HepG2 (cell line): ENCODE data around the gene DEFB131A. TPM values are rescaled to one million over a fixed set of nuclear protein-coding genes. Genes with fewer than 3 reads are reported as not detected.
"Not testable (repeated sequence)": the region's sequence is repeated elsewhere in the genome, so short reads cannot be mapped to it uniquely, and the experiment has no call there.

Experiments
- ATAC-seq: fragments of 200-7000 bp; cut with Tn5 transposase; 3 replicates; pipeline ENCODE4 v1.9.1; 2020; ENCODE audit warnings: mild to moderate bottlenecking, moderate library complexity
- BruUV-seq: library from RNA; stranded (reverse); fragments of 400-500 nt; replicated peaks from 2 replicates; lab custom pipeline; 2021; lab: Mats Ljungman, UMichigan
- CTCF ChIA-PET: fragments of 300-600 bp; formaldehyde crosslinking; extraction: SDS; loops from one replicate; lab custom pipeline; 2021; ENCODE audit warnings: low total read pairs, inconsistent platforms, low intra/inter-chr PET ratio; lab: Yijun Ruan, JAX
- POLR2A ChIA-PET: fragments of 350-600 bp; sonication (Branson Sonifier 250); formaldehyde crosslinking; loops from one replicate; lab custom pipeline; 2020; ENCODE audit warnings: antibody characterized with exemption, inconsistent platforms; lab: Yijun Ruan, JAX
- DNase-seq: peaks from one replicate; pipeline ENCODE4 v3.0.0-alpha.2; 2015; ENCODE audit warnings: low spot score
- FAIRE-seq: peaks from 3 replicates; lab custom pipeline; 2011; peaks lifted over from hg19 to GRCh38; lab: Jason Lieb, UNC
- H2AFZ ChIP-seq: one replicate; pipeline ENCODE4 v1.6.1; 2011; ENCODE audit warnings: low read length, inconsistent platforms
- H3K27ac ChIP-seq: fragments of 300-600 bp; 3 replicates; pipeline ENCODE4 v1.8.0; 2011; ENCODE audit warnings: mixed run types, mild to moderate bottlenecking, mixed read lengths, low read length, inconsistent platforms; ENCODE audit not compliant: insufficient read depth; ENCODE audit errors: extremely low read length
- H3K27me3 ChIP-seq, 2 experiments: fragments of 200-600 bp in 1 of 2; 2 replicates in 1 of 2; 3 replicates in 1 of 2; pipeline versions ENCODE4 v1.6.0 to v1.8.0; 2011; ENCODE audit warnings: low read length in 2 of 2, mild to moderate bottlenecking in 2 of 2, moderate library complexity in 2 of 2, inconsistent platforms in 1 of 2; ENCODE audit not compliant: insufficient read depth in 2 of 2, control insufficient read depth in 1 of 2
- H3K36me3 ChIP-seq, 2 experiments: fragments of 200-600 bp in 1 of 2; replicated peaks in 1 of 2; 2 replicates in 1 of 2; 3 replicates in 1 of 2; pipeline versions ENCODE4 v1.5.1 to v1.8.0; 2011; ENCODE audit warnings: low read length in 2 of 2, inconsistent platforms in 1 of 2; ENCODE audit not compliant: insufficient read depth in 2 of 2, control insufficient read depth in 1 of 2
- H3K4me1 ChIP-seq: 2 replicates; pipeline ENCODE4 v1.5.1; 2012; ENCODE audit warnings: low read length, inconsistent platforms; ENCODE audit not compliant: insufficient read depth
- H3K4me2 ChIP-seq: 2 replicates; pipeline ENCODE4 v1.6.0; 2011; ENCODE audit warnings: low read depth, low read length, inconsistent platforms
- H3K4me3 ChIP-seq, 3 experiments: fragments of 200-600 bp in 1 of 3; sonication (generic), shearing (Covaris generic) in 1 of 3; replicated peaks in 1 of 3; 2 replicates each; pipeline ENCODE4 v1.5.1; 2011 to 2016; ENCODE audit warnings: low read length in 3 of 3, inconsistent platforms in 2 of 3, low read depth in 2 of 3, mild to moderate bottlenecking in 2 of 3, control low read depth in 1 of 3, mixed read lengths in 1 of 3; ENCODE audit not compliant: insufficient read depth in 1 of 3
- H3K79me2 ChIP-seq: one replicate; pipeline ENCODE4 v1.6.1; 2011; ENCODE audit warnings: low read length, inconsistent platforms; ENCODE audit not compliant: insufficient read depth
- H3K9ac ChIP-seq: 2 replicates; pipeline ENCODE4 v1.6.0; 2011; ENCODE audit warnings: mild to moderate bottlenecking, low read depth, low read length, inconsistent platforms; ENCODE audit not compliant: insufficient read depth
- H3K9me3 ChIP-seq: 2 replicates; pipeline ENCODE4 v1.5.1; 2012; ENCODE audit warnings: mild to moderate bottlenecking, low read length
- H4K20me1 ChIP-seq: 2 replicates; pipeline ENCODE4 v1.6.0; 2011; ENCODE audit warnings: inconsistent platforms, mild to moderate bottlenecking, low read length, moderate library complexity; ENCODE audit not compliant: insufficient read depth
- WGBS: methylation state at CpG from one replicate; pipeline ENCODE4 v1.1.6; 2017; ENCODE audit warnings: low lambda C conversion rate; 5-methylcytosine and 5-hydroxymethylcytosine counted together
- in situ Hi-C: cut with HindIII; loops from 2 replicates; pipeline ENCODE4 v1.10.0; 2017; ENCODE audit warnings: low pct_unique_long_range_greater_than_20kb; ENCODE audit not compliant: extremely low pct_ligation_motif_present
- intact Hi-C: fragments of 100-400 bp; cut with micrococcal nuclease; formaldehyde crosslinking; loops from one replicate; pipeline ENCODE4 v1.10.0; 2022; ENCODE audit not compliant: unreplicated experiment
- polyA plus RNA-seq, 8 experiments: library from polyadenylated mRNA; depleted of rRNA in 3 of 8; stranded (reverse) in 7 of 8; unstranded in 1 of 8; fragments of >200 nt; fragmentation: Illumina TruSeq in 4 of 8; extraction: Trizol in 4 of 8; gene quantifications; 2 replicates each; pipeline versions ENCODE4 v1.2.1 to v1.2.3, GENCODE V29; 2011 to 2016; ENCODE audit warnings: low read depth in 4 of 8, missing spikeins in 1 of 8, mixed read lengths in 1 of 8; ENCODE audit not compliant: insufficient read depth in 1 of 8
- total RNA-seq, 5 experiments: library from RNA; depleted of rRNA; stranded (reverse); fragments of >200 nt; fragmentation: Illumina TruSeq; extraction: Trizol; gene quantifications; 2 replicates each; pipeline ENCODE4 v1.2.3, GENCODE V29; 2016; ENCODE audit warnings: low read depth in 1 of 5
- TF ChIP-seq, protein P1 (sequence below): sonication (generic); formaldehyde crosslinking; IDR thresholded peaks from 2 replicates; pipeline ENCODE4 v1.5.0; 2020; ENCODE audit warnings: mild to moderate bottlenecking, missing genetic modification reagents, moderate library complexity

Gene DEFB131A
- total and polyA plus RNA-seq, 2 of the 13 experiments (the other 11 are each of a cell fraction or from before 2014, with no cell fraction given): not detected

GRCh38 chr4:9479466-9479865 lies 35.3 kb downstream of the DEFB131A start:
- CTCF ChIA-PET: not testable (repeated sequence)

DNA sequence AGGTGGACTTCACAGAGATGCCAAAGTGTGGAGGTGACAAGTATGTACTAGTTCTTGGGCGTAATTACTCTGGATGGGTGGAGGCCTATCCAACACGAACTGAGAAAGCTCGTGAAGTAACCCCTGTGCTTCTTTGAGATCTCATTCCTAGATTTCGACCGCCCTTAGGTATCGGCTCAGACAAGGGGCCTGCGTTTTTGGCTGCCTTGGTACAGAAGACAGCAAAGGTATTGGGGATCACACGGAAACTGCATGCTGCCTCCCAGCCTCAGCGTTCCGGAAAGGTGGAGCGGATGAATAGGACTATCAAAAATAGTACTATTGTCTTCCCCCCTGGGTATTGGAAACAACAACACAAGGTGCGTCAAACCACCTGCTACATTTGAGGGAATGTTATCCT lies 35.9 kb downstream of the DEFB131A start:
- DNase-seq, H3K79me2 ChIP-seq, H3K4me3 ChIP-seq, H3K4me1 ChIP-seq, H3K9ac ChIP-seq, BruUV-seq, H3K27me3 ChIP-seq, H3K27ac ChIP-seq, ATAC-seq, FAIRE-seq, H3K4me2 ChIP-seq, H2AFZ ChIP-seq, H3K9me3 ChIP-seq, POLR2A ChIA-PET, H4K20me1 ChIP-seq, in situ Hi-C loops, CTCF ChIA-PET, intact Hi-C loops, H3K36me3 ChIP-seq: not testable (repeated sequence)
- WGBS: 65% methylated on average over 12 of the region's 12 CpGs

More at GRCh38 chr4:9479466-9479865, 35.3 kb downstream of the DEFB131A start:
- H3K79me2 ChIP-seq, POLR2A ChIA-PET, H3K4me2 ChIP-seq, in situ Hi-C loops, H3K4me1 ChIP-seq, H3K9ac ChIP-seq, H3K27ac ChIP-seq, H3K9me3 ChIP-seq, H3K27me3 ChIP-seq, DNase-seq, intact Hi-C loops, H3K4me3 ChIP-seq, H2AFZ ChIP-seq, ATAC-seq, FAIRE-seq, H4K20me1 ChIP-seq, H3K36me3 ChIP-seq, BruUV-seq: not testable (repeated sequence)
- WGBS: 10% methylated on average over 8 of the region's 8 CpGs
- TF ChIP-seq, protein P1, sequence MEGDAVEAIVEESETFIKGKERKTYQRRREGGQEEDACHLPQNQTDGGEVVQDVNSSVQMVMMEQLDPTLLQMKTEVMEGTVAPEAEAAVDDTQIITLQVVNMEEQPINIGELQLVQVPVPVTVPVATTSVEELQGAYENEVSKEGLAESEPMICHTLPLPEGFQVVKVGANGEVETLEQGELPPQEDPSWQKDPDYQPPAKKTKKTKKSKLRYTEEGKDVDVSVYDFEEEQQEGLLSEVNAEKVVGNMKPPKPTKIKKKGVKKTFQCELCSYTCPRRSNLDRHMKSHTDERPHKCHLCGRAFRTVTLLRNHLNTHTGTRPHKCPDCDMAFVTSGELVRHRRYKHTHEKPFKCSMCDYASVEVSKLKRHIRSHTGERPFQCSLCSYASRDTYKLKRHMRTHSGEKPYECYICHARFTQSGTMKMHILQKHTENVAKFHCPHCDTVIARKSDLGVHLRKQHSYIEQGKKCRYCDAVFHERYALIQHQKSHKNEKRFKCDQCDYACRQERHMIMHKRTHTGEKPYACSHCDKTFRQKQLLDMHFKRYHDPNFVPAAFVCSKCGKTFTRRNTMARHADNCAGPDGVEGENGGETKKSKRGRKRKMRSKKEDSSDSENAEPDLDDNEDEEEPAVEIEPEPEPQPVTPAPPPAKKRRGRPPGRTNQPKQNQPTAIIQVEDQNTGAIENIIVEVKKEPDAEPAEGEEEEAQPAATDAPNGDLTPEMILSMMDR (CRISPR knock-in tag): 0 out of 2 replicates have a peak, but pooled peaks have one; percentile 10

DNA sequence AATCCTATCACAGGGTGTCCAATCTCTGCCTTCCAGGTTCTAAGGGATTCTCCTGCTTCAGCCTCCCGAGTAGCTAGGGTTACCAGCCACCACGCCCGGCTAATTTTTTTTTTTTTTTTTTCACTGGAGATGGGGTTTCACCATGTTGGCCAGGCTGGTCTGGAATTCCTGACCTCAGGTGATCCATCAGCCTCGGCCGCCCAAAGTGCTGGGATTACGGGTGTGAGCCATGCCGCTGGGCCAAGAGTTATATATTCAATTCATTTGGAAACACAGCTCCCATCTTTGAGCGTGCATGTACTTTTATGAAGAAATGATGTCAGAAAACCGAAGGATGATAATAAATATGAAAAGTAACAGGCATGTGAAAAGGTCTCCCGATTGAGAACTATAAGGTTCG lies 38.7 kb downstream of the DEFB131A start:
- H4K20me1 ChIP-seq, POLR2A ChIA-PET, ATAC-seq, H3K79me2 ChIP-seq, H3K4me2 ChIP-seq, CTCF ChIA-PET, H3K27me3 ChIP-seq, H3K4me1 ChIP-seq, H3K4me3 ChIP-seq, BruUV-seq, DNase-seq, H3K27ac ChIP-seq, H3K9me3 ChIP-seq, intact Hi-C loops, H2AFZ ChIP-seq, H3K9ac ChIP-seq, H3K36me3 ChIP-seq, in situ Hi-C loops, FAIRE-seq: not testable (repeated sequence)
- WGBS: 38% methylated on average over 11 of the region's 11 CpGs

- WGBS: 14% methylated on average over 10 of the region's 10 CpGs
- H4K20me1 ChIP-seq, intact Hi-C loops, H3K79me2 ChIP-seq, H3K36me3 ChIP-seq, POLR2A ChIA-PET, H3K4me1 ChIP-seq, H3K9ac ChIP-seq, BruUV-seq, H3K9me3 ChIP-seq, H2AFZ ChIP-seq, H3K4me2 ChIP-seq, H3K4me3 ChIP-seq, H3K27me3 ChIP-seq, ATAC-seq, H3K27ac ChIP-seq, CTCF ChIA-PET, FAIRE-seq, in situ Hi-C loops, DNase-seq: not testable (repeated sequence)
Measured at GRCh38 chr4:9483682-9484081, 39.5 kb downstream of the DEFB131A start.
